ENCODE measurements around the gene PLXNC1.

PLXNC1 gene

GRCh38 chr12:94244165-94245133 is 96.1 kb downstream of the PLXNC1 start:
- DNase-seq = peak in 2 of 5 experiments; percentile 68 to 70

GRCh38 chr12:94245631-94246383 is 97.4 kb downstream of the PLXNC1 start:
- no peak for DNase-seq

- DNase-seq = no peak
These were observed 98.9 kb downstream of the PLXNC1 start for GRCh38 chr12:94247246-94247645.

DNA sequence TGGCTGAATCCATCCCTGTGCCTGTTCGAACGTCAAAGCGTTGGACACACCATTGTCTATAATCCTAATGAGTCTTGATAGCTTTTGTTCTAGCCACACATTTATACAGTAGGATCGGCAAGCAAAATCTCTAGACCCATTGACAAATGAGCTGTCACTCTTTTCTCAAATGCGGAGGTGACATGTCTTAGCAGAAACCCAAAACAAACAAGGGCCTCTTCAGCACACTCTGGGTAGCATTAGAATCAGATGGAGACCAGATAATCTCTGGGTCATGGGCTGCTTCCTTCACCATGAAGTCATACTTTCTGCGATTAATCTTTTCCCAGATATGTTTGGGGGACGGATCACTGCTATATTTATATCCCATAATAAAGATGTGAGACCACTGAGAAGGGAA is 100.2 kb downstream of the PLXNC1 start:
- no peak for DNase-seq

- DNase-seq = no peak
These were observed 101.8 kb downstream of the PLXNC1 start for GRCh38 chr12:94250130-94250529.

GRCh38 chr12:94254270-94254669 is 105.9 kb downstream of the PLXNC1 start:
- no peak for DNase-seq

DNA sequence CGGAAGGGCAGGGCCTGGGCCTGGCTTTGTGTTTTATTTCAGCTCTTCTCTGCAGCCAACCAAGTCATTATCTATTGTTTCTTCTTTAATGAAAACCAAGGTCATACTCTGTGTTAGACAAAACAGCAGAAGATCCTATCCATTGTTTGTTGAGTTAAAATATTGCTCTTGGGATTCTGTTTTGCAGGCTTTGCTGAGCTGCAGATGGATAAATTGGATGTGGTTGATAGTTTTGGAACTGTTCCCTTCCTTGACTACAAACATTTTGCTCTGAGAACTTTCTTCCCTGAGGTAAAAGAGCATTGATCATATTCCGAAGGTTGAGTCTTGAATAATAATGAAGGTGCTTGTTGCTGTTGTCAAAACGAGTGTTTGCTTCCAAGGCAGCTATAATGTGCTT is 106.6 kb downstream of the PLXNC1 start:
- DNase-seq = no peak

DNA sequence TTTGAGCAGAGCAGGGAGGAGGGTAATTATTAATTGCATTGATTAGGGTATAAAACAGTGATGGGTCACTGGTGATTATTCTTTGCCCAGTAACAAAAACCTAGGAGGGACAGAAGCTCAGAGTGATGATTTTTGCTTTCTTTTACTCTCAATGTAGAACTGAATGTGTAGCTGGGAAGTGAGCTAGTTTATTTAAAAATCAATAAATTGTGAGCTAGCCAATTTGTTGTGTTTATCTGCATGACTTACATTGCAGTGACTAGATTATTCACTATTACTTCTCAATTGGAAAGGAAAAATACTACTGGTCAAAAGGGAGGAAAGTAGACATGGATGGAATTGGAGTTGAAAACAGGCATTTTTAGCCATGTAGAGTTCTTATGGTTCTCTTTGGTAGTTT is 107.1 kb downstream of the PLXNC1 start:
- no peak for DNase-seq

DNA sequence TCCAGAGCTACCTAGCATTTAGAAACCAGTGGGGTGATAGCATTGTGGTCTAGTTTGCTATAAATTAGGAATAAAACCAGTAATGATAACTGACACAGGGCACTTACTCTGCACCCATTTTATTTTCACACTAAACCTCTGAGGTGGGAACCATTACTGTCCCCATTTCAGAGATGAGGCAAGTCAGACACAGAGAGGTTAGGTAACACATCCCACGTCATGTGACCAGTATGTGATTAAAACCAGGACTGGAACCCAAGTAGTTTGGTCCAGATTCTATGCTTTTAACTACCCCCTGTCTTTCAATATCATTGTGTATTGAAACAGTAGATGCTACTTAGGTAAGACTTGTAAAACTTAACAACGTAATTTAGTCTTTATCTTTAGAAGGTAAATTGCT is 110.2 kb downstream of the PLXNC1 start:
- DNase-seq = no peak

DNA sequence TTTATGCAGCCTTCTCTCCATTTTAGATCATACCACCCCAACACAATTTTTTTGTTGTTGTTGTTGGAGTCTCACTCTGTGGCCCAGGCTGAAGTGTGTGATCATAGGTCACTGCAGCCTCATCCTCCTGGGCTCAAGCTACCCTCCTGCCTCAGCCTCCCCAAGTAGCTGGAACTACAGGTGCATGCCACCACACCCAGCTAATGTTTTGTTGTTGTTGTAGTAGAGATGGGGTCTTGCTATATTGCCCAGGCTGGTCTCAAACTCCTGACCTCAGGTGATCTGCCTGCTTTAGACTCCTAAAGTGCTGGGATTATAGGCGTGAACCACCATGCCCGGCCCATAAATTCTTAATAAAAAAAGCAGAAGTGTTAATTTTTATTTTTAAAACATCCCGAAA is 111.6 kb downstream of the PLXNC1 start:
- no peak for DNase-seq

- DNase-seq = no peak
These were observed 112.3 kb downstream of the PLXNC1 start for GRCh38 chr12:94260717-94261116.

DNA sequence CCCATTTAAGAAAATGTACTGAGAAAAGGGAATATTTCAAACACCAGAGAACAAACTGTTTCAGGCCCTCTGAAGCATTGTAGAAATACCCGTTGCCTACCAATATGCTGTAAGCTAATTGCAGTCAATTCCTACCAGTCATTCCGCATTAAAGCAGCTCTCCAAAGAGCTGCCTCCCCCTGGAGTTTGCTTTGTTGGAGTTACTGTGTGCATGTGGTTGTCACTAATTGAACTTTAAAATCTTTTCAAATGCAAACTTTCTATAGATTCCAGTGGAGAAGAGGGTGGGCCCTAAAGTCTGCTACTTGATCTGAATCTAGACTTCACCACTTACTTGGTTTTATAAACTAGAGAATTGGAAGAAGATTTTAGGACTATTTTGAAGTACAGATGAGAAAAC is 112.7 kb downstream of the PLXNC1 start:
- DNase-seq = no peak

DNA sequence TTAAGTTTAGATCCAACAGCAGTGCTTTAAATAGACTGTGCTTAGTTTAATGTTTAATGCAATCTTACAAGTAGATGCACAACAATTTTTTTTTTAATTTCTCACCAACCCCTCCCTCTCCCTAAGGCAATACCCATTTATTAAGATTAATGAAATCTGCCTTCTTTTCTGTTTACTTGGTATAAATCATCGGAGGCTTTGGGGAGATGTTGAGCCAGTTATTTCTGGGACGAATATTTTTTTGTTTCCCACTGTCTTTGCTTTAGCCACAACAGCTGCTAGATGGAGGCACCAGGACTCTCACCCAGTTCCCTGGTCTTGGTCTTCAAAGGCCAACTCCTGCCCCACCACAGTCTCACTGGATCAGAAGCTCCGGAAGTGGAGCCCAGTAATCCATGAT is 113.4 kb downstream of the PLXNC1 start:
- no peak for DNase-seq

DNA sequence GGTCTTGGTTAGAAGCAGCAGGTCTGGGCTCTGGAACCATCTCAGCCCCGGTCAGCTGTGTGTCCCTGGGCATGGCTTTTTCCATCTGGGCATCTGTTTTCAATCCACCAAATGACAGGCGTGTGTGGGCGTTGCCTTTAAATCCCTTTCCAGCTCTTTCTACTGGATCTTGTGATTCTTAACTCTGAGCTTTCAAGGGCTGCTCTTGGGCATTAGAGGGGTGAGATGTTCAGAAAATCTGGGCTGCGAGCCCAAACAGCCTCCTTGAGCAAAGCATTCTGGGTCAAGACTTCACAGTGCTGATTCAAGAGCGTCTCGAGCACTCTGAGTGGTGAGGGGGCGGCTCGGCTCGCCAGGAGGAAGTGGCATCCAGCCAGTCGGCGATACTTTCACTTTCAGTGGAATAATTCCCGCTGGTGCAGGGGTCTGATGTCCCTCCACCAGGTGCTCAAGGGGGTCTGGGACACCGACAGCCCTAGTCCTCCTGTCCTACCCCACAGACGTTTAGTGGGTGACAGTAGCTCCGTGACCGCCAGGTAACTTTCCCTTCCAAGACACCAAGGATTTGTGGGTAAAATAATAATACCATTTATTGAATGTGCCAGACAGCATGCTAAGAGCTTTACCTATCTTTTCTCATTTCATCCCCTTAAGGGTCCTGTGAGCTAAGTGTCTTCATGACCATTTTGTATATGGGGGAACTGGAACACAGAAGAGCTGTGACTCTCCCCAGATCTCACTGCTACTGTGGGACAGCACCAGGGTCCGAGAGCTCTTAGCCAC is 114.0 kb downstream of the PLXNC1 start:
- peak; percentile 22 to 87 (median 40) for DNase-seq

DNA sequence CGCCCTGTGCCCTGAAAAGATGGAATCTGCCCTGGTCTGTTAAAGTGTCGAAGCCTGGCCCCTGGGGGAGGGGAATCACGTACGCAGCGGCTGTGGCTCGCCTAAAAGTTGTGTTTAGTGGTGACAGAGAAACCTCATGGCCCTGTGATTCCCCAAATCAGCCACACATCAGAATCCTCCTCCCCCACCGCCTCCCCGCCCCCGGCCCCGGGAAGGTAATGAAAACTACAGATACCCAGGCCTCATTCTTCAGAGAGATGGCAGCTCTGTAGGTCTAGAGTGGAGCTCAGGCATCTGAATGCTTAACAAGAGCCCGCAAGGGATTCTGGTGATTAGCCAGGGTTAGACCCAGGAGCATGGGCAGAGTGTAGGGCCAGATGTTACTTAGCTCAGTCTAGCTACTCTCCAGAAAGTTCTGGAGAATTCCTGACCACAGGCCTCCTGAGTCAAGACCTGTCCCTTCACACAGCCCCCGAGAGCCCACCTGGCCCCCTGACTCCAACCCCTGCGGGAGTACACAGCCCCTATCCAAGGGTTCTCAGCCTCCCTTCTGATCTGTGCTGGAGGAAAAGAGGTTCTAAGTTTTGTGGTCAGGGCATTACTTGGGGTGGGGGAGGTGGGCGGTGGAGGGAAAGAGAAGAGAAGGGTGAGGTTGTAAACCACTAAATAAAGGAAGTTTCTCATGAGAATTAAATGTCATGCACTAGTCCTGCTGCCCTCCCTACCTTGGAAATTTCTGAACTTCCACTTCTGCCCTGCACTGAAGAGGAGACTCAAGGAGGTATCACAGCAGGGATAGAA is 114.8 kb downstream of the PLXNC1 start:
- DNase-seq = peak in 4 of 5 experiments; percentile 24 to 86 (median 58)

- no peak for DNase-seq
These were observed 115.7 kb downstream of the PLXNC1 start for GRCh38 chr12:94263905-94264561.

DNA sequence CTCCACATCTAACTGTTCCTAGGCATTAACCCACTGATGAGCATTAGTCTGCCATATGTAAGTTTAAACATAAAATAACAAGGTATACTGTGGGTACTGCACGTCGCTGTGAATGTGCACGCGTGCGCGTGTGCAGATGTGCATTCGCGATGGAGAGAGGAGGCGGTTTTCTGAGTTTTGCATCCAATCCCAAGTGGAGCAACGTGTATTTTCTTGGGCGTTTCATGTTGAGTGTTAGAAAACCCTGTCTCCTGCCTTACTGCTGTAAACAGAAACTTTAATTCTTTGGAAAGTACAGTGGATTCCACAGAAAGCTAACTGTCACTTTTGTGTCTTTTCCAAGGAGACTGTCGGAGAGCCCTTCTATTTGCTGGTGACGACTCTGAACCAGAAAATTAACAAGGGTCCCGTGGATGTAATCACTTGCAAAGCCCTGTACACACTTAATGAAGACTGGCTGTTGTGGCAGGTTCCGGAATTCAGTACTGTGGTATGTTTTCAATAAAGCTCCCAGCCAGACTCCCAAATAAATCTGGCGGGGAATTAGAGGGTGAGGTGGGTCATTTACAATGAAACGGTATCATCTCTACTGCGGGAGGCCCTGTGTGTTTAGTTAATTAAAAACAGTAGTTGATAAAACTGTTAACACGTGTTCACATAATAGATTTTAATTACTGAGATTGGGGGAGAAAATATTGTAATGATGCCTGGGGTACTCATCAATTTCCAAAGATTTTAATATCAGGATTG is 116.5 kb downstream of the PLXNC1 start:
- no peak for DNase-seq

GRCh38 chr12:94265539-94265938 is 117.2 kb downstream of the PLXNC1 start:
- DNase-seq = no peak

DNA sequence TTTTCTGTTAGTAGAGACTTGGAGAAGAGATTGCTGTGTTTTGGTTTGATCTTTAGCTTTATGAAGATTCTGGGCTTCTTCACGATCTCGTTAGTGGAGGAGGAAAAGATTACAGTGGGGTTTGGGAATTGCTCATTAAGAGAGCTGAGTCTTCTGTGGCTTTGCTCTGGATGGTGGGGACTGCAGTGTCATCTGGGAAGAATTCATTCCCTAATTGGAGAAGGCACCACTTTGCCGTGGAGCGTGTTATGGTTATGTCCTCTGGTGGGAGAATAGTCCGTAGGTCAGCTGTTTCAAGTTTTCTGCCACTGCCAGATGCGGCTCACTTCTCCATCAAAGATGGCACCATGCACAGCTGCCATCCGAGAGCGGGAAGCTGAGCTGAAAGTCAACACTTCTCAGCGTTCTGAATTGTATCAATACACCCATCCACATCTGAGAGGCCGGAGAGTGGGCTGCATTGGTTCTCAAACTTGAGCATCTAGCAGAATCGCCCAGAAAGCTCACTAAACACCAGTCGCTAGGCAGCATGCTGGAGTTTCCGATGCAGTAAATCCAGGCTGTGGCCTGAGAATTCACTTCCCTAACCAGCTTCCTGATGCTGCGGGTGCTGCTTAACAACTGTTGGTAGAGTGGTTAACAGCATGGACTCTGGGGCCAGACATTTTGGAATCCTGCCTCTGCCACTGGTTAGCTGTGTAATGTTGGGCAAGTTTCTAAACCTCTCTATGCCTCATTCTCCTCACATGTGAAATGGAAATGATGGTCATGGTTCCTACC is 117.8 kb downstream of the PLXNC1 start:
- DNase-seq = no peak

Data from T-helper 2 cell (primary cell).